GM04504 (cell line): ENCODE measurements around the gene CILP2.

Experiments used
- DNase-seq: peaks from one replicate; pipeline ENCODE4 v3.0.0-alpha.2; 2012; ENCODE audit warnings: low read depth

Gene CILP2

GRCh38 chr19:19505669-19506326, 32.3 kb upstream of the CILP2 start:
- no peak for DNase-seq

- no peak for DNase-seq
Measured at GRCh38 chr19:19506592-19506991, 31.5 kb upstream of the CILP2 start.

- DNase-seq, result no peak
Measured at GRCh38 chr19:19507354-19507753, 30.7 kb upstream of the CILP2 start.

- DNase-seq, result no peak
Measured at GRCh38 chr19:19508217-19508616, 29.8 kb upstream of the CILP2 start.

GRCh38 chr19:19510432-19510831, 27.6 kb upstream of the CILP2 start:
- no peak for DNase-seq

GRCh38 chr19:19513682-19514081, 24.4 kb upstream of the CILP2 start:
- no peak for DNase-seq

GRCh38 chr19:19514215-19514657, 23.8 kb upstream of the CILP2 start:
- DNase-seq, result no peak

- DNase-seq, result no peak
Measured at GRCh38 chr19:19514881-19515641, 23.0 kb upstream of the CILP2 start, which contains the start of gene TSSK6. TSS of gene TSSK6 (minus strand) at chr19:19515548. CDS start at chr19:19515427, 121 bp downstream.

- DNase-seq, result peak; percentile 82
Measured at GRCh38 chr19:19515642-19516519, 22.2 kb upstream of the CILP2 start, which contains the start of gene NDUFA13. TSS of gene NDUFA13 (plus strand) at chr19:19516225. CDS start at chr19:19516239, 14 bp downstream.

- DNase-seq, result no peak
Measured at GRCh38 chr19:19517235-19517619, 20.8 kb upstream of the CILP2 start.

GRCh38 chr19:19520989-19521388, 17.1 kb upstream of the CILP2 start:
- no peak for DNase-seq

GRCh38 chr19:19523177-19523576, 14.9 kb upstream of the CILP2 start:
- DNase-seq, result no peak

GRCh38 chr19:19524053-19524452, 14.0 kb upstream of the CILP2 start:
- no peak for DNase-seq

GRCh38 chr19:19525611-19526380, 12.3 kb upstream of the CILP2 start:
- DNase-seq, result no peak

- DNase-seq, result no peak
Measured at GRCh38 chr19:19526581-19527370, 11.3 kb upstream of the CILP2 start.

GRCh38 chr19:19527371-19527656, 10.8 kb upstream of the CILP2 start:
- DNase-seq, result no peak

- no peak for DNase-seq
Measured at GRCh38 chr19:19527674-19528625, 10.1 kb upstream of the CILP2 start.

- no peak for DNase-seq
Measured at GRCh38 chr19:19528721-19529490, 9.2 kb upstream of the CILP2 start, which contains the start of gene YJEFN3. TSS of gene YJEFN3 (plus strand) at chr19:19528911. CDS start at chr19:19528933, 22 bp downstream.
